ENCODE measurements around the gene PIGT. TPM values are rescaled to one million over a fixed set of nuclear protein-coding genes. Genes with fewer than 3 reads are reported as not detected.

The PIGT gene
- total and polyA plus RNA-seq, 2 of the 13 experiments (the other 11 are each of a cell fraction or from before 2014, with no cell fraction given) = 65.9 to 74.1 TPM

- WGBS (ENCODE audit: low lambda C conversion rate) = 72% methylated on average over 6 of the region's 6 CpGs
- TF ChIP-seq CREB1 (IDR thresholded peaks at IDR 0.05) (no peak), CREB1 (CRISPR knock-in tag; IDR thresholded peaks at IDR 0.05) (no peak), CBX5 (CRISPR knock-in tag; IDR thresholded peaks at IDR 0.05; ENCODE audit: borderline replicate concordance) (peak; percentile 51; the same call in 1 of the 2 replicates), NRL (CRISPR knock-in tag; IDR thresholded peaks at IDR 0.05; ENCODE audit: borderline replicate concordance) (0 out of 2 replicates have a peak, but pooled peaks have one; percentile 46), TOPORS (CRISPR knock-in tag; IDR thresholded peaks at IDR 0.05) (peak; percentile 84), ZNF660 (CRISPR knock-in tag; IDR thresholded peaks at IDR 0.05; ENCODE audit: borderline replicate concordance, low read depth) (no peak), PHF21A (CRISPR knock-in tag; IDR thresholded peaks at IDR 0.05) (no peak), RBAK (CRISPR knock-in tag; IDR thresholded peaks at IDR 0.05) (no peak), NFIB (CRISPR knock-in tag; IDR thresholded peaks at IDR 0.05; ENCODE audit: borderline replicate concordance) (no peak), NFIC (IDR thresholded peaks at IDR 0.05; ENCODE audit: low read length) (no peak), ZNF280D (CRISPR knock-in tag; IDR thresholded peaks at IDR 0.05) (peak; percentile 98), PPARG (CRISPR knock-in tag; conservative IDR thresholded peaks at IDR 0.05) (no peak), ZNF282 (IDR thresholded peaks at IDR 0.05; ENCODE audit: partially characterized antibody) (no peak), ZNF205 (CRISPR knock-in tag; IDR thresholded peaks at IDR 0.05) (no peak), ZMYM2 (CRISPR knock-in tag; IDR thresholded peaks at IDR 0.05) (peak; percentile 60; the same call in 1 of the 2 replicates), ZNF83 (CRISPR knock-in tag; IDR thresholded peaks at IDR 0.05; ENCODE audit: borderline replicate concordance) (no peak), EHMT2 (IDR thresholded peaks at IDR 0.05; ENCODE audit: borderline replicate concordance, low read depth, low read length) (no peak)
- TF ChIP-seq, protein P1, sequence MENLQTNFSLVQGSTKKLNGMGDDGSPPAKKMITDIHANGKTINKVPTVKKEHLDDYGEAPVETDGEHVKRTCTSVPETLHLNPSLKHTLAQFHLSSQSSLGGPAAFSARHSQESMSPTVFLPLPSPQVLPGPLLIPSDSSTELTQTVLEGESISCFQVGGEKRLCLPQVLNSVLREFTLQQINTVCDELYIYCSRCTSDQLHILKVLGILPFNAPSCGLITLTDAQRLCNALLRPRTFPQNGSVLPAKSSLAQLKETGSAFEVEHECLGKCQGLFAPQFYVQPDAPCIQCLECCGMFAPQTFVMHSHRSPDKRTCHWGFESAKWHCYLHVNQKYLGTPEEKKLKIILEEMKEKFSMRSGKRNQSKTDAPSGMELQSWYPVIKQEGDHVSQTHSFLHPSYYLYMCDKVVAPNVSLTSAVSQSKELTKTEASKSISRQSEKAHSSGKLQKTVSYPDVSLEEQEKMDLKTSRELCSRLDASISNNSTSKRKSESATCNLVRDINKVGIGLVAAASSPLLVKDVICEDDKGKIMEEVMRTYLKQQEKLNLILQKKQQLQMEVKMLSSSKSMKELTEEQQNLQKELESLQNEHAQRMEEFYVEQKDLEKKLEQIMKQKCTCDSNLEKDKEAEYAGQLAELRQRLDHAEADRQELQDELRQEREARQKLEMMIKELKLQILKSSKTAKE (CRISPR knock-in tag; IDR thresholded peaks at IDR 0.05; ENCODE audit: borderline replicate concordance) = 0 out of 2 replicates have a peak, but pooled peaks have one; percentile 31
- TF ChIP-seq, protein P2, sequence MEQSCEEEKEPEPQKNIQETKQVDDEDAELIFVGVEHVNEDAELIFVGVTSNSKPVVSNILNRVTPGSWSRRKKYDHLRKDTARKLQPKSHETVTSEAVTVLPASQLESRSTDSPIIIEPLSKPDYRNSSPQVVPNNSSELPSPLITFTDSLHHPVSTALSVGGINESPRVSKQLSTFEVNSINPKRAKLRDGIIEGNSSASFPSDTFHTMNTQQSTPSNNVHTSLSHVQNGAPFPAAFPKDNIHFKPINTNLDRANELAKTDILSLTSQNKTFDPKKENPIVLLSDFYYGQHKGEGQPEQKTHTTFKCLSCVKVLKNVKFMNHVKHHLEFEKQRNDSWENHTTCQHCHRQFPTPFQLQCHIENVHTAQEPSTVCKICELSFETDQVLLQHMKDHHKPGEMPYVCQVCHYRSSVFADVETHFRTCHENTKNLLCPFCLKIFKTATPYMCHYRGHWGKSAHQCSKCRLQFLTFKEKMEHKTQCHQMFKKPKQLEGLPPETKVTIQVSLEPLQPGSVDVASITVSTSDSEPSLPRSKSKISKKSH (CRISPR knock-in tag; IDR thresholded peaks at IDR 0.05; ENCODE audit: borderline replicate concordance) = peak; percentile 99
Observed at GRCh38 chr20:45400346-45401031, 15.5 kb upstream of the PIGT start.

More at GRCh38 chr20:45400346-45401031, 15.5 kb upstream of the PIGT start:
- Histone ChIP-seq H3K4me1 (ENCODE audit: insufficient read depth, low read length) (peaks cover 12% of the 10 kb centered on the region), H3K27ac (ENCODE audit: extremely low read length, insufficient read depth, low read length) (no peak overlapping the region), H3K9me3 (ENCODE audit: low read length) (peaks cover 24% of the 10 kb centered on the region), H3K79me2 (ENCODE audit: insufficient read depth, low read length) (no peaks in the 10 kb centered on the region), H3K36me3 (replicated peaks in 1 of 2; ENCODE audit: control insufficient read depth in 1 of 2, insufficient read depth in 2 of 2, low read length in 2 of 2) (no peaks in the 10 kb centered on the region), H3K27me3 (ENCODE audit: control insufficient read depth in 1 of 2, insufficient read depth in 2 of 2, low read length in 2 of 2) (peaks cover 2 to 3% of the 10 kb centered on the region in 2 experiments; a peak in 1 of 5 replicates), H2AFZ (ENCODE audit: low read length) (no peak overlapping the region), H3K4me3 (replicated peaks in 1 of 3; ENCODE audit: insufficient read depth in 1 of 3, low read depth in 2 of 3, low read length in 3 of 3) (no peak overlapping the region), H3K4me2 (ENCODE audit: low read depth, low read length) (no peak overlapping the region), H3K9ac (ENCODE audit: insufficient read depth, low read depth, low read length) (no peak overlapping the region), H4K20me1 (ENCODE audit: insufficient read depth, low read length) (no peaks in the 10 kb centered on the region)
- no peak for DNase-seq (ENCODE audit: low spot score)
- in situ Hi-C loops (cut with HindIII; ENCODE audit: extremely low pct_ligation_motif_present, low pct_unique_long_range_greater_than_20kb) (no loop called here), intact Hi-C loops (cut with micrococcal nuclease; ENCODE audit: unreplicated experiment) (no loop called here)
- FAIRE-seq = no peak
- no TSS peak for BruUV-seq (replicated peaks)
- no peak for ATAC-seq
- POLR2A ChIA-PET = no interaction called here
- CTCF ChIA-PET (ENCODE audit: low intra/inter-chr PET ratio, low total read pairs) = no interaction called here

Measured in HepG2 (cell line).